Endothelial cell of umbilical vein (primary cell): Measurements from ENCODE around the gene POLR2F. TPM values are rescaled to one million over a fixed set of nuclear protein-coding genes. Genes with fewer than 3 reads are reported as not detected.

Experiments
- BruUV-seq: library from RNA; stranded (reverse); fragments of 400-500 nt; replicated peaks from 2 replicates; lab custom pipeline; 2021; lab: Mats Ljungman, UMichigan
- CTCF ChIA-PET: fragments of 300-600, 350-600 bp; sonication (Branson Sonifier 250); formaldehyde crosslinking; loops from one replicate; lab custom pipeline; 2021; ENCODE audit warnings: antibody characterized with exemption, inconsistent platforms; lab: Charles Lee
- POLR2A ChIA-PET: fragments of 300-600, 350-600 bp; sonication (Branson Sonifier 250); formaldehyde crosslinking; loops from one replicate; lab custom pipeline; 2021; ENCODE audit warnings: antibody characterized with exemption, inconsistent platforms; lab: Charles Lee
- DNase-seq: peaks from one replicate; pipeline ENCODE4 v3.0.0-alpha.2; 2011; ENCODE audit warnings: low read depth, low spot score
- FAIRE-seq: peaks from 2 replicates; lab custom pipeline; 2011; peaks lifted over from hg19 to GRCh38; lab: Jason Lieb, UNC
- H2AFZ ChIP-seq: 2 replicates; pipeline ENCODE4 v1.6.0; 2012; ENCODE audit warnings: low read depth, low read length, control low read depth, inconsistent platforms
- H3K27ac ChIP-seq: 2 replicates; pipeline ENCODE4 v1.5.1; 2011; ENCODE audit warnings: low read depth, mild to moderate bottlenecking, control low read depth, low read length, moderate library complexity; ENCODE audit not compliant: insufficient read depth
- H3K27me3 ChIP-seq, 2 experiments: 2 replicates each; pipeline versions ENCODE4 v1.6.0 to v1.6.1; 2011; ENCODE audit warnings: low read length in 2 of 2, mixed read lengths in 1 of 2; ENCODE audit not compliant: control insufficient read depth in 2 of 2, insufficient read depth in 2 of 2
- H3K36me3 ChIP-seq, 2 experiments: 2 replicates in 1 of 2; 3 replicates in 1 of 2; pipeline ENCODE4 v1.5.1; 2011; ENCODE audit warnings: low read length in 2 of 2, mild to moderate bottlenecking in 1 of 2, moderate library complexity in 1 of 2; ENCODE audit not compliant: control insufficient read depth in 2 of 2, insufficient read depth in 2 of 2; ENCODE audit errors: extremely low read depth in 1 of 2
- H3K4me1 ChIP-seq: 3 replicates; pipeline ENCODE4 v1.5.1; 2011; ENCODE audit warnings: mild to moderate bottlenecking, low read length; ENCODE audit not compliant: control insufficient read depth, insufficient read depth; ENCODE audit errors: extremely low read depth
- H3K4me2 ChIP-seq: 2 replicates; pipeline ENCODE4 v1.6.1; 2011; ENCODE audit warnings: low read length, control low read depth, mixed read lengths; ENCODE audit not compliant: insufficient read depth
- H3K4me3 ChIP-seq, 3 experiments: fragments of 200-600 bp in 1 of 3; sonication (generic), shearing (Covaris generic) in 1 of 3; replicated peaks in 1 of 3; 2 replicates each; pipeline ENCODE4 v1.5.1; 2011 to 2016; ENCODE audit warnings: control low read depth in 3 of 3, low read length in 3 of 3, mild to moderate bottlenecking in 2 of 3, inconsistent platforms in 1 of 3, low read depth in 1 of 3, moderate library complexity in 1 of 3; ENCODE audit not compliant: insufficient read depth in 1 of 3
- H3K79me2 ChIP-seq: 2 replicates; pipeline ENCODE4 v1.6.0; 2012; ENCODE audit warnings: low read length, inconsistent platforms; ENCODE audit not compliant: control insufficient read depth, insufficient read depth
- H3K9ac ChIP-seq: replicated peaks from 2 replicates; pipeline ENCODE3; 2011; ENCODE audit warnings: low read length, control low read depth; ENCODE audit not compliant: insufficient read depth; ENCODE audit errors: extremely low read depth
- H3K9me1 ChIP-seq: replicated peaks from 3 replicates; pipeline ENCODE4 v1.6.0; 2011; ENCODE audit warnings: mild to moderate bottlenecking, low read length; ENCODE audit not compliant: control insufficient read depth, insufficient read depth; ENCODE audit errors: extremely low read depth
- H3K9me3 ChIP-seq: replicated peaks from 2 replicates; pipeline ENCODE4 v1.5.1; 2012; ENCODE audit warnings: low read length, inconsistent platforms; ENCODE audit not compliant: control insufficient read depth, insufficient read depth
- H4K20me1 ChIP-seq: replicated peaks from 2 replicates; pipeline ENCODE3; 2011; ENCODE audit warnings: mild to moderate bottlenecking, low read length; ENCODE audit not compliant: control insufficient read depth, insufficient read depth; ENCODE audit errors: extremely low read depth
- CTCF ChIP-seq, 2 donors: IDR thresholded peaks; 1 replicate in 1 of 2; 2 replicates in 1 of 2; pipeline ENCODE4 v1.5.1; 2011; ENCODE audit warnings: low read length in 2 of 2, mild to moderate bottlenecking in 2 of 2, moderate library complexity in 2 of 2, control low read depth in 1 of 2, inconsistent platforms in 1 of 2, low read depth in 1 of 2; ENCODE audit not compliant: insufficient read depth in 1 of 2; ENCODE audit errors: extremely low read depth in 1 of 2
- EZH2 ChIP-seq: IDR thresholded peaks from 2 replicates; pipeline ENCODE4 v1.6.1; 2012; ENCODE audit warnings: borderline replicate concordance, low read depth, mild to moderate bottlenecking, moderate library complexity, low read length, inconsistent platforms; ENCODE audit not compliant: severe bottlenecking
- FOS ChIP-seq: IDR thresholded peaks from 2 replicates; pipeline ENCODE4 v1.6.1; 2011; ENCODE audit warnings: mild to moderate bottlenecking, low read length, moderate library complexity, borderline replicate concordance; ENCODE audit not compliant: insufficient read depth
- GATA2 ChIP-seq: IDR thresholded peaks from 2 replicates; pipeline ENCODE4 v1.7.0; 2011; ENCODE audit warnings: low read depth, mild to moderate bottlenecking, moderate library complexity, mixed read lengths, low read length; ENCODE audit not compliant: insufficient read length, insufficient read depth
- JUN ChIP-seq: IDR thresholded peaks from 2 replicates; pipeline ENCODE4 v1.6.1; 2011; ENCODE audit warnings: borderline replicate concordance, low read depth; ENCODE audit not compliant: insufficient read length, insufficient read depth
- MAX ChIP-seq: IDR thresholded peaks from 2 replicates; pipeline ENCODE4 v1.6.1; 2011; ENCODE audit not compliant: insufficient read depth, insufficient read length
- MYC ChIP-seq: IDR thresholded peaks from one replicate; pipeline ENCODE4 v1.6.1; 2011; ENCODE audit warnings: mild to moderate bottlenecking, low read depth, low read length
- POLR2A ChIP-seq: IDR thresholded peaks from 2 replicates; pipeline ENCODE4 v1.6.1; 2012; ENCODE audit warnings: low read depth, mild to moderate bottlenecking, control low read depth, low read length
- POLR2AphosphoS5 ChIP-seq: IDR thresholded peaks from 2 replicates; pipeline ENCODE4 v1.6.1; 2012; ENCODE audit warnings: low read depth, mild to moderate bottlenecking, control low read depth, low read length, moderate library complexity; ENCODE audit not compliant: insufficient read depth
- dilution Hi-C: fragments of 300-500 bp; cut with MboI; formaldehyde crosslinking; loops from one replicate; pipeline ENCODE4 v1.15.0; 2019; ENCODE audit warnings: low sequenced_read_pairs; ENCODE audit not compliant: extremely low pct_ligation_motif_present
- intact Hi-C: fragments of 100-400 bp; cut with micrococcal nuclease; formaldehyde crosslinking; loops from one replicate; pipeline ENCODE4 v1.10.0; 2022
- polyA plus RNA-seq, 4 experiments: library from polyadenylated mRNA; depleted of rRNA in 3 of 4; stranded (reverse) in 3 of 4; unstranded in 1 of 4; fragments of >200 nt; gene quantifications; 2 replicates each; pipeline versions ENCODE4 v1.2.1 to v1.2.3, GENCODE V29; 2011 to 2012; ENCODE audit warnings: missing spikeins in 1 of 4
- total RNA-seq: library from RNA; stranded (reverse); gene quantifications from 2 replicates; pipeline ENCODE4 v1.2.3, GENCODE V29; 2021

The POLR2F gene
- total and polyA plus RNA-seq, 2 donors (not counting 3 experiments of a cell fraction or from before 2014, with no cell fraction given): 106 to 112 TPM

GRCh38 chr22:37912171-37912570, 41.3 kb upstream of the POLR2F start:
- peaks cover 6% of the 10 kb centered on the region for H3K4me1 ChIP-seq
- H3K27me3 ChIP-seq: no peaks in the 10 kb centered on the region
- POLR2A ChIA-PET: no interaction called here
- no peak overlapping the region for H3K9ac ChIP-seq
- peaks cover 20% of the 10 kb centered on the region for H3K79me2 ChIP-seq
- intact Hi-C loops: no loop called here
- H2AFZ ChIP-seq: no peak overlapping the region
- H3K9me3 ChIP-seq: no peaks in the 10 kb centered on the region
- H3K4me2 ChIP-seq: no peak overlapping the region
- H3K9me1 ChIP-seq: no peaks in the 10 kb centered on the region
- DNase-seq: no peak
- peaks cover 2 to 14% of the 10 kb centered on the region in 2 experiments for H3K36me3 ChIP-seq
- no peak for TF ChIP-seq MAX
- no peak for TF ChIP-seq POLR2A
- TF ChIP-seq FOS: no peak
- no peak for TF ChIP-seq CTCF (IDR thresholded peaks at IDR 0.05; ENCODE audit: extremely low read depth in 1 of 2, insufficient read depth in 1 of 2, low read depth in 1 of 2, low read length in 2 of 2)
- no peak for TF ChIP-seq GATA2
- TF ChIP-seq MYC: no peak
- TF ChIP-seq POLR2AphosphoS5: no peak
- no peak for TF ChIP-seq EZH2
- TF ChIP-seq JUN: no peak
- no peaks in the 10 kb centered on the region for H4K20me1 ChIP-seq
- CTCF ChIA-PET: interaction anchor here (1.8 kb wide), 1 partner anchor 25 kb away, joined by 5 read pairs; no protein-coding TSS in a partner anchor
- no peak for FAIRE-seq
- dilution Hi-C loops: no loop called here
- H3K4me3 ChIP-seq: no peak overlapping the region
- no TSS peak for BruUV-seq
- H3K27ac ChIP-seq: no peak overlapping the region
